ENCODE data around the gene ZNF829. TPM values are rescaled to one million over a fixed set of nuclear protein-coding genes. Genes with fewer than 3 reads are reported as not detected.

Gene ZNF829
- total and polyA plus RNA-seq, 10 of the 15 experiments (the other 5 are each of a cell fraction or from before 2014, with no cell fraction given): 0.08 to 0.63 (median 0.22) TPM

GRCh38 chr19:36939153-36939552, 23.1 kb upstream of the ZNF829 start:
- Histone ChIP-seq H4K20me1 (ENCODE audit: control insufficient read depth, insufficient read depth) (no peaks in the 10 kb centered on the region), H3K27ac (ENCODE audit: control insufficient read depth, insufficient read depth) (no peak overlapping the region), H2AFZ (ENCODE audit: control insufficient read depth, low read depth, low read length) (no peak overlapping the region), H3K4me3 (no peak overlapping the region), H3K9ac (ENCODE audit: control insufficient read depth, insufficient read depth, low read length) (no peak overlapping the region), H3K36me3 (ENCODE audit: control insufficient read depth in 2 of 2, insufficient read depth in 2 of 2, low read length in 1 of 2) (no peaks in the 10 kb centered on the region), H3K27me3 (replicated peaks in 1 of 2; ENCODE audit: control insufficient read depth in 2 of 2, insufficient read depth in 2 of 2, low read length in 1 of 2) (no peaks in the 10 kb centered on the region), H3K79me2 (ENCODE audit: control insufficient read depth, insufficient read depth, low read length) (no peaks in the 10 kb centered on the region), H3K4me2 (ENCODE audit: control insufficient read depth, insufficient read depth) (no peak overlapping the region), H3K9me3 (replicated peaks; ENCODE audit: control insufficient read depth, insufficient read depth, low read length) (no peaks in the 10 kb centered on the region; the same call in 2 of the 3 replicates), H3K4me1 (ENCODE audit: control insufficient read depth, insufficient read depth, low read length) (no peaks in the 10 kb centered on the region)
- FAIRE-seq: no peak
- ChIA-PET POLR2A (no interaction called here), RAD21 (ENCODE audit: unreplicated experiment) (no interaction called here), CTCF (no interaction called here), SMC1A (ENCODE audit: uncharacterized antibody, unreplicated experiment) (no interaction called here)
- no TSS peak for BruUV-seq (replicated peaks)
- in situ Hi-C loops (cut with MboI) (no loop called here), intact Hi-C loops (cut with micrococcal nuclease; ENCODE audit: unreplicated experiment) (no loop called here)
- ATAC-seq: no peak
- DNase-seq (ENCODE audit: low read depth, low spot score): no peak
- TF ChIP-seq LARP7 (IDR thresholded peaks at IDR 0.05): no peak
- no peak for TF ChIP-seq IRF3 (IDR thresholded peaks at IDR 0.05)
- TF ChIP-seq TARDBP (IDR thresholded peaks at IDR 0.05; ENCODE audit: borderline replicate concordance): no peak
- no peak for TF ChIP-seq SREBF1 (IDR thresholded peaks at IDR 0.05; ENCODE audit: low read length)
- TF ChIP-seq NR2C1 (IDR thresholded peaks at IDR 0.05): no peak
- TF ChIP-seq IRF4 (IDR thresholded peaks at IDR 0.05; ENCODE audit: low read depth, low read length): no peak
- no peak for TF ChIP-seq TCF12 (IDR thresholded peaks at IDR 0.05; ENCODE audit: low read depth, low read length)
- TF ChIP-seq, protein P1, sequence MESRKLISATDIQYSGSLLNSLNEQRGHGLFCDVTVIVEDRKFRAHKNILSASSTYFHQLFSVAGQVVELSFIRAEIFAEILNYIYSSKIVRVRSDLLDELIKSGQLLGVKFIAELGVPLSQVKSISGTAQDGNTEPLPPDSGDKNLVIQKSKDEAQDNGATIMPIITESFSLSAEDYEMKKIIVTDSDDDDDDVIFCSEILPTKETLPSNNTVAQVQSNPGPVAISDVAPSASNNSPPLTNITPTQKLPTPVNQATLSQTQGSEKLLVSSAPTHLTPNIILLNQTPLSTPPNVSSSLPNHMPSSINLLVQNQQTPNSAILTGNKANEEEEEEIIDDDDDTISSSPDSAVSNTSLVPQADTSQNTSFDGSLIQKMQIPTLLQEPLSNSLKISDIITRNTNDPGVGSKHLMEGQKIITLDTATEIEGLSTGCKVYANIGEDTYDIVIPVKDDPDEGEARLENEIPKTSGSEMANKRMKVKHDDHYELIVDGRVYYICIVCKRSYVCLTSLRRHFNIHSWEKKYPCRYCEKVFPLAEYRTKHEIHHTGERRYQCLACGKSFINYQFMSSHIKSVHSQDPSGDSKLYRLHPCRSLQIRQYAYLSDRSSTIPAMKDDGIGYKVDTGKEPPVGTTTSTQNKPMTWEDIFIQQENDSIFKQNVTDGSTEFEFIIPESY (IDR thresholded peaks at IDR 0.05): no peak
- TF ChIP-seq EED (IDR thresholded peaks at IDR 0.05; ENCODE audit: low read depth): no peak
- TF ChIP-seq RCOR1 (conservative IDR thresholded peaks at IDR 0.05; ENCODE audit: low read depth, low read length): no peak
- no peak for TF ChIP-seq POLR2AphosphoS2 (IDR thresholded peaks at IDR 0.05; ENCODE audit: low read depth, low read length)
- TF ChIP-seq POLR2A (IDR thresholded peaks at IDR 0.05; ENCODE audit: low read depth, low read length): no peak

Measured in GM12878 (cell line).